HepG2 (cell line): ENCODE results near the gene ETV3L. TPM values are rescaled to one million over a fixed set of nuclear protein-coding genes. Genes with fewer than 3 reads are reported as not detected.

Experiments used
- ATAC-seq: fragments of 200-7000 bp; cut with Tn5 transposase; 3 replicates; pipeline ENCODE4 v1.9.1; 2020; ENCODE audit warnings: mild to moderate bottlenecking, moderate library complexity
- BruUV-seq: library from RNA; stranded (reverse); fragments of 400-500 nt; replicated peaks from 2 replicates; lab custom pipeline; 2021; lab: Mats Ljungman, UMichigan
- CTCF ChIA-PET: fragments of 300-600 bp; formaldehyde crosslinking; extraction: SDS; loops from one replicate; lab custom pipeline; 2021; ENCODE audit warnings: low total read pairs, inconsistent platforms, low intra/inter-chr PET ratio; lab: Yijun Ruan, JAX
- POLR2A ChIA-PET: fragments of 350-600 bp; sonication (Branson Sonifier 250); formaldehyde crosslinking; loops from one replicate; lab custom pipeline; 2020; ENCODE audit warnings: antibody characterized with exemption, inconsistent platforms; lab: Yijun Ruan, JAX
- DNase-seq: peaks from one replicate; pipeline ENCODE4 v3.0.0-alpha.2; 2015; ENCODE audit warnings: low spot score
- FAIRE-seq: peaks from 3 replicates; lab custom pipeline; 2011; peaks lifted over from hg19 to GRCh38; lab: Jason Lieb, UNC
- H2AFZ ChIP-seq: one replicate; pipeline ENCODE4 v1.6.1; 2011; ENCODE audit warnings: low read length, inconsistent platforms
- H3K27ac ChIP-seq: fragments of 300-600 bp; 3 replicates; pipeline ENCODE4 v1.8.0; 2011; ENCODE audit warnings: mixed run types, mild to moderate bottlenecking, mixed read lengths, low read length, inconsistent platforms; ENCODE audit not compliant: insufficient read depth; ENCODE audit errors: extremely low read length
- H3K27me3 ChIP-seq, 2 experiments: fragments of 200-600 bp in 1 of 2; 2 replicates in 1 of 2; 3 replicates in 1 of 2; pipeline versions ENCODE4 v1.6.0 to v1.8.0; 2011; ENCODE audit warnings: low read length in 2 of 2, mild to moderate bottlenecking in 2 of 2, moderate library complexity in 2 of 2, inconsistent platforms in 1 of 2; ENCODE audit not compliant: insufficient read depth in 2 of 2, control insufficient read depth in 1 of 2
- H3K36me3 ChIP-seq, 2 experiments: fragments of 200-600 bp in 1 of 2; replicated peaks in 1 of 2; 2 replicates in 1 of 2; 3 replicates in 1 of 2; pipeline versions ENCODE4 v1.5.1 to v1.8.0; 2011; ENCODE audit warnings: low read length in 2 of 2, inconsistent platforms in 1 of 2; ENCODE audit not compliant: insufficient read depth in 2 of 2, control insufficient read depth in 1 of 2
- H3K4me1 ChIP-seq: 2 replicates; pipeline ENCODE4 v1.5.1; 2012; ENCODE audit warnings: low read length, inconsistent platforms; ENCODE audit not compliant: insufficient read depth
- H3K4me2 ChIP-seq: 2 replicates; pipeline ENCODE4 v1.6.0; 2011; ENCODE audit warnings: low read depth, low read length, inconsistent platforms
- H3K4me3 ChIP-seq, 3 experiments: fragments of 200-600 bp in 1 of 3; sonication (generic), shearing (Covaris generic) in 1 of 3; replicated peaks in 1 of 3; 2 replicates each; pipeline ENCODE4 v1.5.1; 2011 to 2016; ENCODE audit warnings: low read length in 3 of 3, inconsistent platforms in 2 of 3, low read depth in 2 of 3, mild to moderate bottlenecking in 2 of 3, control low read depth in 1 of 3, mixed read lengths in 1 of 3; ENCODE audit not compliant: insufficient read depth in 1 of 3
- H3K79me2 ChIP-seq: one replicate; pipeline ENCODE4 v1.6.1; 2011; ENCODE audit warnings: low read length, inconsistent platforms; ENCODE audit not compliant: insufficient read depth
- H3K9ac ChIP-seq: 2 replicates; pipeline ENCODE4 v1.6.0; 2011; ENCODE audit warnings: mild to moderate bottlenecking, low read depth, low read length, inconsistent platforms; ENCODE audit not compliant: insufficient read depth
- H3K9me3 ChIP-seq: 2 replicates; pipeline ENCODE4 v1.5.1; 2012; ENCODE audit warnings: mild to moderate bottlenecking, low read length
- H4K20me1 ChIP-seq: 2 replicates; pipeline ENCODE4 v1.6.0; 2011; ENCODE audit warnings: inconsistent platforms, mild to moderate bottlenecking, low read length, moderate library complexity; ENCODE audit not compliant: insufficient read depth
- ATF7 ChIP-seq, 2 experiments: fragments of 450-650 bp in 1 of 2; sonication (generic) in 1 of 2; formaldehyde crosslinking in 1 of 2; IDR thresholded peaks; 2 replicates each; pipeline versions ENCODE4 v1.4.0 to v1.6.1; 2016 to 2020; ENCODE audit warnings: antibody characterized with exemption in 1 of 2, mild to moderate bottlenecking in 1 of 2, missing genetic modification reagents in 1 of 2
- ATM ChIP-seq: fragments of 450-650 bp; IDR thresholded peaks from 2 replicates; pipeline ENCODE4 v1.7.1; 2017; ENCODE audit warnings: mild to moderate bottlenecking, borderline replicate concordance
- ESRRA ChIP-seq: sonication (generic); formaldehyde crosslinking; IDR thresholded peaks from 2 replicates; pipeline ENCODE4 v1.5.1; 2020; ENCODE audit warnings: mild to moderate bottlenecking, low read depth, missing genetic modification reagents
- HNRNPUL1 ChIP-seq: fragments of 200-400 bp; formaldehyde crosslinking; IDR thresholded peaks from 2 replicates; pipeline ENCODE4 v1.6.1; 2017; ENCODE audit warnings: low read depth, mild to moderate bottlenecking, low read length, moderate library complexity
- NCOA2 ChIP-seq: sonication (generic); formaldehyde crosslinking; IDR thresholded peaks from 2 replicates; pipeline ENCODE4 v1.8.0; 2022; ENCODE audit warnings: inconsistent platforms
- RBFOX2 ChIP-seq: fragments of 200-400 bp; formaldehyde crosslinking; IDR thresholded peaks from 2 replicates; pipeline ENCODE4 v1.6.1; 2017; ENCODE audit warnings: low read depth, mild to moderate bottlenecking, low read length
- ZBTB42 ChIP-seq: sonication (generic); formaldehyde crosslinking; IDR thresholded peaks from 2 replicates; pipeline ENCODE4 v1.5.0; 2020; ENCODE audit warnings: mild to moderate bottlenecking, missing genetic modification reagents
- ZNF430 ChIP-seq: sonication (generic); formaldehyde crosslinking; IDR thresholded peaks from 2 replicates; pipeline ENCODE4 v1.9.0; 2021; ENCODE audit warnings: mild to moderate bottlenecking, missing genetic modification reagents
- ZNF792 ChIP-seq: IDR thresholded peaks from 2 replicates; pipeline ENCODE4 v1.6.1; 2016
- WGBS: methylation state at CpG from one replicate; pipeline ENCODE4 v1.1.6; 2017; ENCODE audit warnings: low lambda C conversion rate; 5-methylcytosine and 5-hydroxymethylcytosine counted together
- in situ Hi-C: cut with HindIII; loops from 2 replicates; pipeline ENCODE4 v1.10.0; 2017; ENCODE audit warnings: low pct_unique_long_range_greater_than_20kb; ENCODE audit not compliant: extremely low pct_ligation_motif_present
- intact Hi-C: fragments of 100-400 bp; cut with micrococcal nuclease; formaldehyde crosslinking; loops from one replicate; pipeline ENCODE4 v1.10.0; 2022; ENCODE audit not compliant: unreplicated experiment
- polyA plus RNA-seq, 8 experiments: library from polyadenylated mRNA; depleted of rRNA in 3 of 8; stranded (reverse) in 7 of 8; unstranded in 1 of 8; fragments of >200 nt; fragmentation: Illumina TruSeq in 4 of 8; extraction: Trizol in 4 of 8; gene quantifications; 2 replicates each; pipeline versions ENCODE4 v1.2.1 to v1.2.3, GENCODE V29; 2011 to 2016; ENCODE audit warnings: low read depth in 4 of 8, missing spikeins in 1 of 8, mixed read lengths in 1 of 8; ENCODE audit not compliant: insufficient read depth in 1 of 8
- total RNA-seq, 5 experiments: library from RNA; depleted of rRNA; stranded (reverse); fragments of >200 nt; fragmentation: Illumina TruSeq; extraction: Trizol; gene quantifications; 2 replicates each; pipeline ENCODE4 v1.2.3, GENCODE V29; 2016; ENCODE audit warnings: low read depth in 1 of 5

The ETV3L gene
- total and polyA plus RNA-seq, 2 of the 13 experiments (the other 11 are each of a cell fraction or from before 2014, with no cell fraction given): not detected

DNA sequence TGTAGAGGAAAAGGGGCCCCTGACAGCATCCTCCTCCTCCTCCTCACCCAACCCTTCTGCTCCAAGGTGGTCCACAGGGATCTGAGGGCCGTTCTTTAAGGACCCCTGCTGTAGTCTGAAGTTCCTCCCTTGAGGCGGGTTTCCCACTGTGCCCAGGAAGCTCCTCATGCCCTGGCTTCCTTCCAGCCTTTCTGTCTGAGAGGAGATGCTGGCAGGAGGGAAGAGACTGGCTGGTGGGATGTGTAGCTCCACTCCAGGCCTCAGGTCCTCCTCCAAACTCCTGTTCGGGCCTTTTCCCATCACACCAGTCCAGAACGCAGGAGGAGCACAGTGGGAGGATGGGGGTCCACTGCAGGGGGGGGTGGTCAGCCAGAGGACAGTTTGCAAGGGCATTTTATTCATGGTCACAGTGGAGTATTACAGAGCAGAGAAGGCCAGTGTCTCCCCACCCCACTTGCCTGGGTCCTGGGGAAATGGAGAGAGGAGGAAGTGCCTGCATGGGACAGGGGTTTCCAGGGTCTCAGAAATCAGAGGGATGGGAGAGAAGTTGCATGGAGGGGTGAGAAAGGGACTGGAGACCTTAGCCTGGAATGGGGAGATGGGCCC lies 7.8 kb downstream of the ETV3L start:
- Histone ChIP-seq H3K27ac (no peak overlapping the region), H2AFZ (no peak overlapping the region), H3K9me3 (no peaks in the 10 kb centered on the region), H3K4me3 (no peak overlapping the region), H3K4me2 (no peak overlapping the region), H3K79me2 (no peaks in the 10 kb centered on the region), H4K20me1 (no peaks in the 10 kb centered on the region), H3K4me1 (peaks cover 2% of the 10 kb centered on the region), H3K27me3 (peaks cover 0 to 22% of the 10 kb centered on the region in 2 experiments; a peak in 3 of 5 replicates), H3K9ac (no peak overlapping the region), H3K36me3 (no peaks in the 10 kb centered on the region)
- ATAC-seq (no peak), FAIRE-seq (no peak), DNase-seq (no peak)
- ChIA-PET CTCF (no interaction called here), POLR2A (no interaction called here)
- BruUV-seq: no TSS peak
- TF ChIP-seq RBFOX2: no peak
- no peak for TF ChIP-seq ZNF792 (CRISPR knock-in tag)
- no peak for TF ChIP-seq NCOA2 (CRISPR knock-in tag)
- no peak for TF ChIP-seq ESRRA
- no peak for TF ChIP-seq ATM
- TF ChIP-seq ATF7 (IDR thresholded peaks at IDR 0.05): no peak
- no peak for TF ChIP-seq ATF7 (CRISPR knock-in tag; IDR thresholded peaks at IDR 0.05)
- no peak for TF ChIP-seq ZNF430 (CRISPR knock-in tag)
- TF ChIP-seq HNRNPUL1: no peak
- no peak for TF ChIP-seq ZBTB42 (CRISPR knock-in tag)
- WGBS: 0% methylated on average over 2 of the region's 4 CpGs
- intact Hi-C loops: loop anchor here (5.0 to 10.0 kb wide), 2 partner anchors 46 to 887 kb away; partner anchors contain the start of gene ETV3
- in situ Hi-C loops: loop anchor here (5.0 kb wide), 1 partner anchor 61 kb away; no protein-coding TSS in a partner anchor
